H1 (cell line): ENCODE measurements around the gene KIF11. TPM values are rescaled to one million over a fixed set of nuclear protein-coding genes. Genes with fewer than 3 reads are reported as not detected.

Source experiments
- CTCF ChIA-PET: fragments of 300-600 bp; sonication (Branson Sonifier 250); formaldehyde crosslinking; loops from one replicate; lab custom pipeline; 2021; ENCODE audit not compliant: partially characterized antibody; lab: Charles Lee
- POLR2A ChIA-PET: fragments of 300-600 bp; sonication (Branson Sonifier 250); formaldehyde crosslinking; loops from one replicate; lab custom pipeline; 2021; ENCODE audit warnings: inconsistent platforms; ENCODE audit not compliant: partially characterized antibody; lab: Charles Lee
- DNase-seq, 2 experiments: peaks; one replicate each; pipeline versions ENCODE4 v3.0.0 to v3.0.0-alpha.2; 2010 to 2022; ENCODE audit warnings: low spot score in 2 of 2, low read depth in 1 of 2, mixed read lengths in 1 of 2
- FAIRE-seq: peaks from 2 replicates; lab custom pipeline; 2011; peaks lifted over from hg19 to GRCh38; lab: Jason Lieb, UNC
- H2AFZ ChIP-seq: 2 replicates; pipeline ENCODE4 v1.8.1; 2012; ENCODE audit warnings: low read length, inconsistent platforms
- H2AK5ac ChIP-seq: 2 replicates; pipeline ENCODE4 v1.6.1; 2013; ENCODE audit warnings: low read depth, low read length
- H2BK120ac ChIP-seq: replicated peaks from 2 replicates; pipeline ENCODE3; 2013; ENCODE audit warnings: low read depth, low read length, inconsistent platforms
- H2BK12ac ChIP-seq: 2 replicates; pipeline ENCODE4 v1.6.1; 2013; ENCODE audit warnings: low read depth, low read length
- H2BK15ac ChIP-seq: 2 replicates; pipeline ENCODE4 v1.6.1; 2013; ENCODE audit warnings: low read length
- H2BK20ac ChIP-seq: 2 replicates; pipeline ENCODE4 v1.6.1; 2013; ENCODE audit warnings: low read length
- H2BK5ac ChIP-seq: 2 replicates; pipeline ENCODE4 v1.6.1; 2013; ENCODE audit warnings: low read depth, low read length
- H3K14ac ChIP-seq: 2 replicates; pipeline ENCODE4 v1.6.1; 2013; ENCODE audit warnings: inconsistent platforms; ENCODE audit not compliant: insufficient read length
- H3K18ac ChIP-seq: 2 replicates; pipeline ENCODE4 v1.6.1; 2013; ENCODE audit warnings: low read length; ENCODE audit errors: extremely low read depth
- H3K23ac ChIP-seq: 2 replicates; pipeline ENCODE4 v1.6.1; 2013; ENCODE audit warnings: inconsistent platforms; ENCODE audit not compliant: insufficient read length
- H3K23me2 ChIP-seq: 2 replicates; pipeline ENCODE4 v1.6.1; 2013; ENCODE audit warnings: low read depth, low read length
- H3K27ac ChIP-seq: 2 replicates; pipeline ENCODE4 v1.6.1; 2011; ENCODE audit warnings: low read depth, low read length, inconsistent platforms
- H3K27me3 ChIP-seq, 4 experiments: replicated peaks in 1 of 4; 1 replicate in 1 of 4; 2 replicates in 3 of 4; pipeline versions ENCODE4 v1.6.1 to v1.8.1; 2011 to 2013; ENCODE audit warnings: low read length in 3 of 4, mild to moderate bottlenecking in 3 of 4, inconsistent platforms in 2 of 4, mixed read lengths in 2 of 4, moderate library complexity in 1 of 4; ENCODE audit not compliant: control insufficient read depth in 3 of 4, insufficient read depth in 3 of 4; ENCODE audit errors: extremely low read depth in 1 of 4
- H3K36me3 ChIP-seq, 4 experiments: 2 replicates each; pipeline versions ENCODE4 v1.6.1 to v1.8.1; 2011 to 2013; ENCODE audit warnings: mild to moderate bottlenecking in 4 of 4, low read length in 3 of 4, moderate library complexity in 2 of 4, control low read depth in 1 of 4, inconsistent platforms in 1 of 4; ENCODE audit not compliant: insufficient read depth in 4 of 4, control insufficient read depth in 2 of 4
- H3K4ac ChIP-seq: replicated peaks from 2 replicates; pipeline ENCODE3; 2013; ENCODE audit warnings: low read length, low read depth, mixed read lengths, inconsistent platforms; ENCODE audit not compliant: insufficient read length
- H3K4me1 ChIP-seq, 4 experiments: replicated peaks in 1 of 4; 1 replicate in 1 of 4; 2 replicates in 3 of 4; pipeline versions ENCODE4 v1.6.1 to v1.8.1; 2011 to 2013; ENCODE audit warnings: low read length in 3 of 4, inconsistent platforms in 2 of 4, mixed read lengths in 1 of 4; ENCODE audit not compliant: insufficient read depth in 4 of 4, control insufficient read depth in 3 of 4
- H3K4me2 ChIP-seq, 2 experiments: 2 replicates each; pipeline versions ENCODE4 v1.6.1 to v1.8.1; 2011 to 2013; ENCODE audit warnings: low read depth in 2 of 2, low read length in 2 of 2, control low read depth in 1 of 2, inconsistent platforms in 1 of 2, mild to moderate bottlenecking in 1 of 2; ENCODE audit not compliant: insufficient read depth in 1 of 2
- H3K4me3 ChIP-seq, 4 experiments: fragments of 200-600, 300-600 bp in 1 of 4; sonication (generic), shearing (Covaris generic), sonication (Bioruptor Twin) in 1 of 4; 2 replicates each; pipeline versions ENCODE4 v1.5.1 to v1.8.1; 2011 to 2016; ENCODE audit warnings: low read length in 4 of 4, low read depth in 3 of 4, control low read depth in 2 of 4, inconsistent platforms in 2 of 4, mild to moderate bottlenecking in 2 of 4, mixed read lengths in 1 of 4, moderate library complexity in 1 of 4; ENCODE audit not compliant: insufficient read depth in 2 of 4; ENCODE audit errors: extremely low read depth in 1 of 4
- H3K56ac ChIP-seq: replicated peaks from 2 replicates; pipeline ENCODE3; 2013; ENCODE audit warnings: low read depth, mild to moderate bottlenecking, mixed read lengths, low read length, inconsistent platforms; ENCODE audit not compliant: insufficient read length
- H3K79me1 ChIP-seq: 2 replicates; pipeline ENCODE4 v1.6.1; 2013; ENCODE audit warnings: low read depth, low read length, control low read depth
- H3K79me2 ChIP-seq, 2 experiments: 2 replicates each; pipeline versions ENCODE4 v1.6.1 to v1.8.1; 2012 to 2013; ENCODE audit warnings: low read length in 2 of 2, mild to moderate bottlenecking in 2 of 2, inconsistent platforms in 1 of 2; ENCODE audit not compliant: insufficient read depth in 2 of 2, control insufficient read depth in 1 of 2
- H3K9ac ChIP-seq, 4 experiments: replicated peaks in 1 of 4; 1 replicate in 1 of 4; 2 replicates in 3 of 4; pipeline versions ENCODE4 v1.6.1 to v1.8.1; 2011 to 2013; ENCODE audit warnings: low read depth in 3 of 4, low read length in 3 of 4, control low read depth in 2 of 4, mild to moderate bottlenecking in 2 of 4, moderate library complexity in 2 of 4, inconsistent platforms in 1 of 4; ENCODE audit errors: extremely low read depth in 1 of 4
- H3K9me3 ChIP-seq, 2 experiments: 2 replicates each; pipeline versions ENCODE4 v1.6.1 to v1.8.1; 2012 to 2013; ENCODE audit warnings: mild to moderate bottlenecking in 2 of 2, moderate library complexity in 2 of 2, control low read depth in 1 of 2, inconsistent platforms in 1 of 2, low read depth in 1 of 2, low read length in 1 of 2, mixed read lengths in 1 of 2; ENCODE audit not compliant: insufficient read depth in 2 of 2
- H4K20me1 ChIP-seq, 2 experiments: replicated peaks in 1 of 2; 2 replicates each; pipeline versions ENCODE3 to v1.8.1; 2011 to 2013; ENCODE audit warnings: inconsistent platforms in 2 of 2, low read length in 2 of 2, mild to moderate bottlenecking in 1 of 2; ENCODE audit not compliant: insufficient read depth in 2 of 2, control insufficient read depth in 1 of 2
- H4K5ac ChIP-seq: 2 replicates; pipeline ENCODE4 v1.6.1; 2013; ENCODE audit warnings: low read length, low read depth, mixed read lengths, inconsistent platforms; ENCODE audit not compliant: insufficient read length
- H4K8ac ChIP-seq: 2 replicates; pipeline ENCODE4 v1.8.0; 2013; ENCODE audit warnings: mild to moderate bottlenecking, moderate library complexity, low read length, inconsistent platforms; ENCODE audit not compliant: insufficient read depth; ENCODE audit errors: extremely low read depth
- H4K91ac ChIP-seq: replicated peaks from 2 replicates; pipeline ENCODE3; 2013; ENCODE audit warnings: low read length, mixed read lengths, inconsistent platforms; ENCODE audit not compliant: insufficient read length
- CHD2 ChIP-seq: IDR thresholded peaks from 2 replicates; pipeline ENCODE4 v1.6.1; 2012; ENCODE audit warnings: low read length, improper control_type of control experiment
- CTBP2 ChIP-seq: IDR thresholded peaks from 2 replicates; pipeline ENCODE4 v1.7.0; 2011; ENCODE audit warnings: borderline replicate concordance, mild to moderate bottlenecking, moderate library complexity, mixed read lengths, low read length; ENCODE audit not compliant: insufficient read depth, insufficient read length
- EZH2 ChIP-seq: fragments of 200-600 bp; sonication (generic); IDR thresholded peaks from 2 replicates; pipeline ENCODE4 v1.7.1; 2012; ENCODE audit warnings: low read depth, mild to moderate bottlenecking, moderate library complexity, low read length, inconsistent platforms; ENCODE audit not compliant: severe bottlenecking
- GTF2F1 ChIP-seq: IDR thresholded peaks from 2 replicates; pipeline ENCODE4 v1.6.1; 2012; ENCODE audit warnings: low read depth, low read length, improper control_type of control experiment, borderline replicate concordance
- POLR2A ChIP-seq, 2 experiments: IDR thresholded peaks; 1 replicate in 1 of 2; 2 replicates in 1 of 2; pipeline ENCODE4 v1.6.1; 2011; ENCODE audit warnings: low read depth in 2 of 2, low read length in 2 of 2, mild to moderate bottlenecking in 2 of 2; ENCODE audit errors: control extremely low read depth in 1 of 2
- RAD21 ChIP-seq, 2 experiments: IDR thresholded peaks in 1 of 2; conservative IDR thresholded peaks in 1 of 2; 2 replicates each; pipeline ENCODE4 v1.6.1; 2011; ENCODE audit warnings: low read depth in 2 of 2, low read length in 2 of 2, improper control_type of control experiment in 1 of 2, inconsistent platforms in 1 of 2, mild to moderate bottlenecking in 1 of 2, moderate library complexity in 1 of 2
- RFX5 ChIP-seq: IDR thresholded peaks from 2 replicates; pipeline ENCODE4 v1.6.1; 2011; ENCODE audit warnings: low read depth, low read length, improper control_type of control experiment, borderline replicate concordance
- SIN3A ChIP-seq, 2 experiments: IDR thresholded peaks in 1 of 2; conservative IDR thresholded peaks in 1 of 2; 2 replicates each; pipeline ENCODE4 v1.6.1; 2011 to 2012; ENCODE audit warnings: low read length in 2 of 2, improper control_type of control experiment in 1 of 2, low read depth in 1 of 2, mild to moderate bottlenecking in 1 of 2
- SIRT6 ChIP-seq: IDR thresholded peaks from one replicate; pipeline ENCODE4 v1.7.1; 2012; ENCODE audit warnings: low read length, inconsistent platforms
- TAF7 ChIP-seq: optimal IDR thresholded peaks from 2 replicates; pipeline ENCODE3; 2011; ENCODE audit warnings: low read depth, mild to moderate bottlenecking, inconsistent platforms, low read length, moderate library complexity, borderline replicate concordance
- TCF12 ChIP-seq: IDR thresholded peaks from 2 replicates; pipeline ENCODE4 v1.6.1; 2011; ENCODE audit warnings: low read depth, mild to moderate bottlenecking, low read length
- TEAD4 ChIP-seq: IDR thresholded peaks from 2 replicates; pipeline ENCODE4 v1.6.1; 2012; ENCODE audit warnings: low read depth, low read length, inconsistent platforms, mixed read lengths
- WGBS, 2 experiments: shearing (Covaris generic) in 1 of 2; methylation state at CpG; one replicate each; pipeline versions ENCODE4 v1.1.6 to v1.1.7; 2013 to 2015; ENCODE audit warnings: low lambda C conversion rate in 2 of 2, mixed read lengths in 2 of 2, inconsistent platforms in 1 of 2, low coverage in 1 of 2, missing lambda C conversion rate in 1 of 2; ENCODE audit not compliant: insufficient replicate concordance in 2 of 2, insufficient coverage in 1 of 2, insufficient read length in 1 of 2; ENCODE audit errors: extremely low coverage in 1 of 2, missing lambda C conversion rate in 1 of 2; 5-methylcytosine and 5-hydroxymethylcytosine counted together
- polyA plus RNA-seq, 7 experiments: library from polyadenylated mRNA; depleted of rRNA in 3 of 7; stranded (reverse) in 5 of 7; unstranded in 2 of 7; fragments of >200 nt in 5 of 7; fragments of 200-250 nt in 2 of 7; gene quantifications; 1 replicate in 5 of 7; 2 replicates in 1 of 7; 4 replicates in 1 of 7; pipeline versions ENCODE4 v1.2.1 to v1.2.3, GENCODE V29; 2011 to 2013; ENCODE audit warnings: missing spikeins in 2 of 7, mixed read lengths in 2 of 7
- total RNA-seq: library from RNA; stranded (reverse); fragmentation: NEBNext Ultra II Directional; extraction: Animal tissue kit (Norgen Biotek cat#: 25700); gene quantifications from 2 replicates; pipeline ENCODE4 v1.2.1, GENCODE V29; 2021
- TF ChIP-seq, protein P1 (sequence below): IDR thresholded peaks from 2 replicates; pipeline ENCODE4 v1.6.1; 2012; ENCODE audit warnings: inconsistent platforms

KIF11 gene
- total and polyA plus RNA-seq, 2 of the 8 experiments (the other 6 are each of a cell fraction or from before 2014, with no cell fraction given) = 11.1 to 59.2 TPM

DNA sequence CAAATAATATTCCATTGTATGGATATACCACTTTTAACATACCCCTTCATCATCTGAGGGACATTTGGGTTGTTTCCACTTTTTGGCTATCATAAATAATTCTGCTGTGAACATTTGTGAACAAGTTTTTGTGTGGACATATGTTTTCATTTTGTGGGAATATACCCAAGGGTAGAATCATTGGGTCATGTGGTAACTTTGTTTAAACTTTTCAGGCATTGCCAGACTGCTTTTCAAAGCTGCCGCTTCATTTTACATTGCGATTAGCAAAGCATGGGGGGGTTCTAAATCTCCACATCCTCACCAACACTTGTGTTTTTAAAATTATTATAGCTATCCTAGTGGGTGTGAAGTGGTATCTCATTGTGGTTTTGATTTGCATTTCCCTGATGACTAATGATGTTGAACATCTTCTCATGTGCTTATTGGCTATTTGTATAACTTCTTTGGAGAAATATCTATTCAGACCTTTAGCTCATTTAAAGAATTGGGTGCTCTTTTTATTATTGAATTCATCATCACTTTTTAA, 88.4 kb downstream of the KIF11 start:
- Histone ChIP-seq H2BK12ac (no peak overlapping the region), H3K14ac (no peak overlapping the region), H4K91ac (no peak overlapping the region), H3K9ac (no peak overlapping the region), H3K36me3 (no peaks in the 10 kb centered on the region), H2AK5ac (no peak overlapping the region), H3K4ac (no peak overlapping the region), H3K4me1 (no peaks in the 10 kb centered on the region), H4K5ac (no peak overlapping the region), H2BK15ac (no peak overlapping the region), H2AFZ (no peak overlapping the region), H3K4me2 (no peak overlapping the region), H2BK5ac (no peak overlapping the region), H4K8ac (no peak overlapping the region), H3K79me2 (no peaks in the 10 kb centered on the region), H3K79me1 (no peaks in the 10 kb centered on the region), H2BK120ac (no peak overlapping the region), H3K56ac (no peak overlapping the region), H3K4me3 (no peak overlapping the region), H4K20me1 (no peaks in the 10 kb centered on the region), H3K23ac (no peak overlapping the region), H3K9me3 (no peaks in the 10 kb centered on the region), H3K27ac (no peak overlapping the region), H2BK20ac (no peak overlapping the region), H3K18ac (no peak overlapping the region), H3K23me2 (no peaks in the 10 kb centered on the region), H3K27me3 (0 out of 7 replicates have a peak, but pooled peaks cover 0 to 2% (median 0%) of the 10 kb centered on the region in 4 experiments)
- DNase-seq (no peak), FAIRE-seq (no peak)
- ChIA-PET CTCF (interaction anchor here (0.6 to 1.6 kb wide), 4 partner anchors 36 to 1979 kb away, joined by 3 to 6 read pairs (median 4); no protein-coding TSS in a partner anchor), POLR2A (no interaction called here)
- 96% methylated on average over 2 of the region's 2 CpGs; no CpG with 5 or more reads in 1 of the 2 experiments for WGBS, 2 experiments
- TF ChIP-seq GTF2F1 (no peak), EZH2 (no peak), SIN3A (conservative IDR thresholded peaks at IDR 0.05 in 1 of 2, IDR thresholded peaks at IDR 0.05 in 1 of 2; ENCODE audit: low read depth in 1 of 2, low read length in 2 of 2) (no peak), TAF7 (no peak), CTBP2 (no peak), SIRT6 (no peak), POLR2A (IDR thresholded peaks at IDR 0.05; ENCODE audit: control extremely low read depth in 1 of 2, low read depth in 2 of 2, low read length in 2 of 2) (no peak), CHD2 (no peak), RFX5 (no peak), TCF12 (no peak), TEAD4 (no peak), RAD21 (IDR thresholded peaks at IDR 0.05 in 1 of 2, conservative IDR thresholded peaks at IDR 0.05 in 1 of 2; ENCODE audit: low read depth in 2 of 2, low read length in 2 of 2) (no peak)
- TF ChIP-seq, protein P1, sequence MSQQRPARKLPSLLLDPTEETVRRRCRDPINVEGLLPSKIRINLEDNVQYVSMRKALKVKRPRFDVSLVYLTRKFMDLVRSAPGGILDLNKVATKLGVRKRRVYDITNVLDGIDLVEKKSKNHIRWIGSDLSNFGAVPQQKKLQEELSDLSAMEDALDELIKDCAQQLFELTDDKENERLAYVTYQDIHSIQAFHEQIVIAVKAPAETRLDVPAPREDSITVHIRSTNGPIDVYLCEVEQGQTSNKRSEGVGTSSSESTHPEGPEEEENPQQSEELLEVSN = no peak
